HG03045 (cell line): ENCODE measurements around the gene BCAT1.

Experiments used
- ATAC-seq: cut with Tn5 transposase; IDR thresholded peaks from one replicate; pipeline ENCODE4 v1.9.1; 2021; ENCODE audit warnings: mild to moderate bottlenecking, moderate library complexity; ENCODE audit not compliant: unreplicated experiment

The BCAT1 gene, protein sequence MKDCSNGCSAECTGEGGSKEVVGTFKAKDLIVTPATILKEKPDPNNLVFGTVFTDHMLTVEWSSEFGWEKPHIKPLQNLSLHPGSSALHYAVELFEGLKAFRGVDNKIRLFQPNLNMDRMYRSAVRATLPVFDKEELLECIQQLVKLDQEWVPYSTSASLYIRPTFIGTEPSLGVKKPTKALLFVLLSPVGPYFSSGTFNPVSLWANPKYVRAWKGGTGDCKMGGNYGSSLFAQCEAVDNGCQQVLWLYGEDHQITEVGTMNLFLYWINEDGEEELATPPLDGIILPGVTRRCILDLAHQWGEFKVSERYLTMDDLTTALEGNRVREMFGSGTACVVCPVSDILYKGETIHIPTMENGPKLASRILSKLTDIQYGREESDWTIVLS

DNA sequence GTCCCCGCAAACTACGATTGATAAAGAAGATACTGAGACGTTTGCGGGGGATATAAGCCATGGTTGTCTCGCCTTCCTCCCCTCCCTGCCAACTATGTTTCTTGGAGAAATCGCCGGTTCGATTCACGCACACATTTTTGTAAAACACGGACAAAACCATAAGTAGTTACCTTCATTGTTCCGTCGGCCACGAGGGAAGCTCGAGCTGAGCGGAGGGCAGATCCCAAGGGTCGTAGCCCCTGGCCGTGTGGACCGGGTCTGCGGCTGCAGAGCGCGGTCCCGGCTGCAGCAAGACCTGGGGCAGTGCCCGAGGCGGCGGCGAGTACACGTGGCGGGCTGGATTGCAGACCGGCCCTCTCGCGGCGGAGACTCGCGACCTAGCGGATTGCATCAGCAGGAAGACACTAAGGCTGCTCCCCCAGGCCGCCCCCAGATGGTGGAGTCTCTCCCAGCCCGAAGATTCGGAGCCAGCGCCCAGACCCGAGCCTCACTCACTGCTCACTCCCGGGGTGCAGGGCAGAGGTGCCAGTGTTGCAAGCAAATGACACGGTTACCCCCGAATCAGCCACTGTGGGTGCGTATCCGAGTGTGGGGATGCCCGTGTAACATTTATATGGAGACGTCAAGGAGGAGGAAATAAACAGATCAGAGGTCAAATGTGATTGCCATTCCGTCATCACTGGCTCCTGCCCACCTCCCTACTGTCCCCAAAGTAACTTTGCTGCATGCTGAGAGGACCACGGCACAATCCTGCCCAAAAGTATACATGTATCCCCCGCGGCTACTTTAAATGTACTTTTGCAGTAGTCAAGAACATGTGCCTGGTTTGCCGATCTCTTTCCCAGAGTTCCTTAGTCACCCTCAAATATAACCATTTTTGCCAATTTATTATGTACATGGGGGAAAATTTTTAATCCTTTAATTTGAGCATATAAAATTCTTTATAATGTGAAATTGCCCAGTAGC, at the start of gene BCAT1:
Gene BCAT1 (minus strand): TSS at position 345 of the 966 bp plus-strand sequence. CDS start 169 bp downstream, at position 176.
- ATAC-seq, result peak; percentile 53

DNA sequence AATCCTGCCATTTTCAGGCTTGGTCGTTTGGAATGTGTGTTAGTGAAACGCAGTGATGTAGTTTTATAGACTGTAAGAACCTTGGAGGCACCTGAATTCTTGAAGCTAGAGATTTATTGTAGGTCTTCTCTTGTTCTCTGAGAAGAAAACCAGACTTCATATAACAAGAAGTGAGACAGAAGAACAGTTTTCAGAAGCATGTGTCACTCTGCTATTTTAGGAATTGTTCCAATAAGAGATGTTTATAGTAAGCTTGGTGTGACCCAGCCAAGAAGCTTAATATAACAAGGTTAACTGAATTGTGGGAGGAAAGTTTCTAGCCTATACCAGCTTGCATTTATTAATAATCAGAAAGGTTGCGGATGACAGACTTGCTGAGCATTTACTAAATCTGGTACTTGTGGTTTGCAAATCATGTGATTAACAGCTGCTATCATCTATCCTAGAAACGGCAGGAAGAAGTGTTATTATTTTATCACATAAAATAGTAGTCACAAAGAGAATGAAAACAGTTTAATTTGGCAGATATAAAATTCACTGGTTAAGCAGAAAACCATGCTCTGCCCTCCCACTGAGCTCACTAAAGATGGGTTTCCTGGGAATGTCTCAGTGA, 49.2 kb upstream of the BCAT1 start:
- peak; percentile 76 for ATAC-seq

DNA sequence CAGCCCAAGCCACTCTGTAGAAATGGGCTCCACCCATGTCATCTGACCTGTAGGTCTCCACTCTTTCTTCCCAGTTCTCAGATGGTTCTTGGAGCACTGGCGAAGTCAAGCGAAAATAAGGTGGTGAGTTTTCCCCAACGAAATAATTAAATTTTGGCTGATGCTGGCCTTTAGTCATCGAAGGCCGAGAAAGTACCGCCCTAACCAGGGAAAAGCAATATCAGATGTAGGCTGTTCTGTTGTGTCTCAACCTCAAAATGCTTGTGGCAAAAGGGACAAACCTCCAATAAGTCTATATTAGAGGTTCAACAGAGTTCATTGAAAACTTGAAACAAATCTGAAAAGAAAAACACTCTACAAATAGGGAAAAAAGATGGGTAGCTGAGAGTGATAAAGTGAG, 48.6 kb upstream of the BCAT1 start:
- ATAC-seq, result peak; percentile 13

DNA sequence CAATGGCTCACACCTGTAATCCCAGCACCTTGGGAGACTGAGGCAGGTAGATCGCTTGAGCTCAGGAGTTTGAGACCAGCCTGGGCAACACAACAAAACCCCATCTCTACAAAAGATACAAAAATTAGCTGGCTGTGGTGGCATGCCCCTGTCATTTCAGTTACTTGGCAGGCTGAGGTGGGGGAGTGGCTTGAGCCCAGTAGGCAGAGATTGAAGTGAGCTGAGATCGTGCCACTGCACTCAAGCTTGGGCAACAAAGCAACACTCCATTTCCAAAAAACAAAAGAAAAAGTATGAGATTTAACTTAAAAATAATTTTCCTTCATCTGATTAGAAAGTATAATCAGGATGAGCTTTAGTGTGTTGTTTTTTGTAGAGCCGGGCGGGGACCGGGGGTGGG, 47.9 kb upstream of the BCAT1 start:
- no peak for ATAC-seq

DNA sequence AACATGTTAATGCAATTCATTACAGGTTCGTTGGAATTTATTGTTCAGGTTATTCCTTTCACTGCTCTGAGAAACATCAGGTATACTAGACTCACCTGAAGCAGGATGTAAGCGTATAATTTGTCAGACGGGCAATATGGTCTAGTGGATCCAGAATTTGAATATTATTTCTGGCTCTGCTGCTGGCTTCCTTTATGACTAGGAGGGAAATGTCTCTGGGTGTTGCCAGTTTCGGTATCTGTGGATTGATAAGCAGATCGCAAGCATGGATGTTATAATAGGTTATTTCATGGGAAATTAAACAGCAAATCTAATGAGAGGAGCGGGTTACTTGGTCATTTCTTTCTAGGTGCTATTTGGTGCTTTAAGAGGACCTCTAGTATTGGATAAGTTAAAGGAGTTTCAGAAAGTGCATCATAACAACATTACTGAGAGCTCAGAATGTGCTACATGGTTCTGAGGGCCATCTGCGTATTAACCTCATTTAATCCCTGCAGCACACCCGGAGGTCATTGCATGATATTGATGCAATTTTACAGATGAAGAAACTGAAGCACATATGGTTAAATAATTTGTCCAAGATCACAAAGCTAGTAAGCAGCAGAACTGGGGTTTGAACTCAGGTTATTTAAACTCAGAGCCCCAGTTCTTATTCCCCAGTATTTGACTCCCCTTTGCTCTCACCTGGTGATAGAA, 47.3 kb upstream of the BCAT1 start:
- ATAC-seq, result no peak

DNA sequence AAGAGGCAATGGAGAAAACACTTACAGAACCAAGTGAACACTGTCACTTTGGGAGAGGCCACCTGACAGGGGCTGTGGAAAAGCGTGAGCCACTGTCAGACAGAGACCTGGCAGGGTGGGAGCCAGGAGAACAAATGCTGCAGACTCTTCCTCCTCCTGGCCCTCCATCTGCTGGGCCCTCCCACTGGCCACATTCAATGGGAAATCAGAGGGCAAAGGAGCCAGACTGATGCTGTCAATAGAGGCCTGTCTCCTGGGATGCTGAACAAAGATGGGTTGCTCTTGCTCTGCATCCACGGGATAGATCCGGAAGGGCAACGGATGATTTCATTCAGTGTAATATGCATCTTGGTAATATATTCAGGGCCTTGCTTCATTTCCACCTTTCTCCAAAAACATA, 44.9 kb upstream of the BCAT1 start:
- ATAC-seq, result no peak

DNA sequence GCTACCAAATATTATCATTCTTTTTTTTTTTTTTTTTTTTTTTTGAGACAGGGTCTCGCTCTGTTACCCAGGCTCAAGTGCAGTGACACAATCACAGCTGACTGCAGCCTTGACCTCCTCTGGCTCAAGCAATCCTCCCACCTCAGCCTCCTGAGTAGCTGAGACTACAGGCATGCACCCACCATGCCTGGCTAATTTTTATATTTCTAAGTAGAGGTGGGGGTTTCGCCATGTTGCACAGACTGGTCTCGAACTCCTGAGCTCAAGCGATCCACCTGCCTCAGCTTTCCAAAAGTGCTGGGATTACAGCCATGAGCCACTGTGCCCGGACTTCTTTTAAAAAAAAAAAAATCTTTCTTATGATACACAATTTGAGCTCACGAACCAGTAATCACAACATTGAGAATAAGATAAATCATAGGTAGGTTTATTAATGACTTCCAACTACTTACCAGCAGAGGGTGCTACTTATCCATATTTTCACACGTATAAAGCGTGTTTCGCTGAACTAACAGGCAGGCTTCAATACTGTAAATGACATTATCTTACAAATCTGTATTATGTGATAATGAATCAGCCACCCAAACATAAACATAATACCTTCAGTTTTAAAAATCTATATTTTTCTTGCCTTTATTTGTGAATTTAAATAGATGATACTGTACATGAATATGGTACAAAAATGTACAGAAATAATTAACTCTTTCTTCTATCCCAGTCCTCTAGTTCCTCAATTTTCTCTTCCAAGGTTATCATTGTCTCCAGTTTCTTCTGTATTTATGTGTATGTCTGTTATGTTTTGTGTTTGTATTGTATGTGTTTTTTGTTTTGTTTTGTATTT, 42.5 kb upstream of the BCAT1 start:
- no peak for ATAC-seq

DNA sequence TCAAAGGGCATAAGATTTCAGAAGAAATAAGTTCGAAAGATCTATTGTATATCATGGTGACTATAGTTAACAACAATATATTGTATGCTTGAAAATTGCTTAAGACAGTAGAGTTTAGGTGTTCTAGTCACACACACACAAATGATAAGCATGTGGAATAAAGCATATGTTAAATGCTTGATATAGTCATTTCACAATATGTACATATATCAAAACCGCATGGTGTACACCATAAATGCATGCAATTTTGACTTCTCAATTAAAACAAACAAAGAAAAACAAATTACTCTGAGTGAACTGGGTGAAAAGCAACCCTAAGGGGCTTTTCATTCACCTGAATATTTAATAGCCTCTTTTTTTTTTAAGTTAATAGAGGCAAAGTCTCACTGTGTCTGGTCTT, 40.3 kb upstream of the BCAT1 start:
- ATAC-seq, result no peak

DNA sequence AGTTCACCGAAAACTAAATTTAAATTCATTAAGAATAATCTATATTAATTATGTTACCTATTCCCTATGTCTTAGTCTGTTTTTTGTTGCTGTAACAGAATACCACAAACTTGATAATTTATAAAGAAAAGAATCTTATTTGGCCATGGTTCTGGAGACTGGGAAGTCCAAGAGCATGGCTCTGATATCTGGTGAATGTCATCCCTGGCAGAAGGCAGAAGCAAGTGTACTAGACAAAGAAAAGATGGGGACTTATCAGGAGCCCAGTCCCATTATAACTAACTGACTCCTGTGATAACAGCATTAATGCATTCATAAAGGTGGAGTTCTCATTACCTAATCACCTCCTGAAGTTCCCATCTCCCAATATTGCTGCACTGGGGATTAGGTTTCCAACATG, 33.3 kb upstream of the BCAT1 start:
- ATAC-seq, result no peak

DNA sequence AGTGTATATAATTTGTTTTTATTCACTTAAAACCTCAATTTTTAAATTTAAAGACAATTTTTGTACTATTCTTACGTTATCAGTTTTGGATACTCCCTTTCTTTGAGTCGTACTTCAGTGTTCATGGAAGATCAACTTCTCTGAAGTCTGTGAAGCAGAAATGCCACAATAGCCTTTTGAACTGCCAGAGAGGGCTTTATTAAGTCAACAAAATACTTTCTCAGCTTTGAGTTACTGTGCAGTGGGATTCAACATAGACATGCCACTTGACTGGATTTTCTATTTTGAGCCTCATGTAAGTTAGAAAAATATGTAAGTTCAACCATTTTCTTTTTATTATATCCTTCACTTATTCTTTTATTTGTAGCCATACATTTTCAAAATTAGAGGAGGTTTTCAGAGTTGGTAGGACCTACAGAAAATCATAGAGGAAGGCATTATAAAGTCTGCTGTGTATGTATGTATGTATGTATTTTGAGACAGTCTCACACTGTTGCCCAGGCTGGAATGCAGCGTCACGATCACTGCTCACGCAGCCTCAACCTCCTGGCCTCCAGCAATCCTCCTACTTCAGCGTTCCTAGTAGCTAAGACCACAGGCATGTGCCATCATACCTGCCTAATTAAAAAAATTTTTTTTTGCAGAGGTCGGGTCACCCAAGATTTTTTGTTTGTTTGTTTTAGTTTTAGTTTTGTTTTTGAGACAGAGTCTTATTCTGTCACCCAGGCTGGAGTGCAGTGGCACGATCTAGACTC, 31.3 kb upstream of the BCAT1 start:
- no peak for ATAC-seq

DNA sequence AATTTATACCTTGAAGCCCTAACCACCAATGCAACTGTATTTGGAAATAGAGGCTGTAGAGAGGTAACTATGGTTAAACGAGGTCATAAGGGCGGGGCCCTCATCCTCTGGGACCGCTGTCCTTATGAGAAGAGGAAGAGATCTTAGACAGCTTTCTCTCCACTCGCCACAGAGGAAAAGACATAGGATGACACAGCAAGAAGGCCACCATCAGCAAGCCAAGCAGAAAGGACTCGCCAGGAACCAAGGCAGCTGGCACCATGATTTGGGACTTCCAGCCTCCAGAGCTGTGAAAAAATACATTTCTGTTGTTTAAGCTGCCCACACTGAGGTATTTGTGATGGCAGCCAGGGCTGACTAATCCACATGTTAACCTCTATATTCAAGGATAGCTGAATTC, 30.4 kb upstream of the BCAT1 start:
- ATAC-seq, result no peak

DNA sequence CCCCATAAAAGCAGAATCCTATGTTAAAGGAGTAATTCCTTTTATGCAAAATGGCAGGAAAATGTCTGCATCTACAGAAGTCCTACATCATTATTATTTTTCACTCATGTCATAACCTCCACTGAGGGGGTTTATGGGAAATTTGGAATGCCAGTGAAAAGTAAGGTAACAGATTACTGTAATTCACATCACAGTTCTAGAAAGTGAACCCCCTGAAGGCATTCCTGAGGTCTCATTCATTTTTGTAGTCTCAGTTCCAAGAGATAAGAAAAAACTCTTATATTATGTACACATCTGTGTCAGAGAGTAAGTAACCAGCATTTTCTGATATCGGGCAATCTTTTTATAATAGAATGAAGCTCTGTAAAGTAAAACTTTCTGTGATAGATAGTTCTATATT, 28.8 kb upstream of the BCAT1 start:
- no peak for ATAC-seq

DNA sequence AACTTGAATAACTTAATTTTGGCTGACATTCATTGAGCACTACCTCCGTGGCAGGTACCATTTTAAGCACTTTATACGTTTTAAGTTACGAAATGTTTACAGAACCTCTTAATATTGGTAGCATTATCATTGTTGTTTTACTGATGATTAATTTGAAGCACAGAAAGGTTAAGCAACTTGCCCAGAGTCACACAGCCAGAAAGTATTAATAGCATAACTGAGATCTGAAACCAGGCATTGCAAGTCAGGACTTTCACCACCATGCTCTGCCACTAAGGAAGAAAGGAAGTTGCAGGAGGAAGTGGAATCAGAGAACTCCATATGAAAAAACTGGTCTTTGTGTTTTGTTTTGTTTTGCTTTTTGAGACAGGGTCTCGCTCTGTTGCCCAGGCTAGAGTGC, 28.2 kb upstream of the BCAT1 start:
- no peak for ATAC-seq

DNA sequence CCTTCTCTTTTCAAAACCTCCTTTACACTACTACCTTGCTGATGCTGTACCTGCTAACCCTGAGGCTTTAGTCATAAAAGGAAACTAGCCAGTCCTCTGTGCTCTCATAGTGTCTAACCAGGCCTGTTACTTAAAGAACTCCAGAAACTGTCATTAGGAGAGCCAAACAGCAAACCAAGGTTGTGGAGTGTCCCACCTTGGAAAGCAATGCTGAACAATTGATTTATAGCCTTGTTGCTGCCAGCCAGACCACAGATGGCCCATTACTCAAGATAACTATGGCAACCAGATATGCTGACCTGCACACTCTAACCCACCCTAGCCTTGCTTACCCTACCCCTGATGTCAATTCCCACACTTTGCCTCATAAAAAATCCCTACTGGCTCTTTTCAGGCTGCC, 26.5 kb upstream of the BCAT1 start:
- ATAC-seq, result no peak

DNA sequence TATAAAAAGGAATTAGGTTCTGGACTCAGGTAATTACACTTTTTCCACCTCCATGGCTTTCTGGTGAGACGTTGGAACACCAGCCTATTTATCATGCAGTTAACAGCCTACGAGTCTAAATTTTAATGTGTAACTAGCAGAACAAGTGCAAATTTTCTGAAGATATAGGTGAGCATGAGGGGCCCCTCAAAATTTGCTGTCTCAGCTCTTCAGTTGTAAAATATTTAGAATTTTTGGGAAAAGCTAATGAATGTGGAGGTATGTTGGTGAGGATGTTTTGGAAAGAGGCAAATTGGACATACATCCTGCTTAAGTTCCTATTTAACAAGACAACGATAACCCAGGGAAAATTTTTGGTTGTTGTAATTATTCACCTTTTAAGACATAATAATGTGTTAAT, 25.3 kb upstream of the BCAT1 start:
- ATAC-seq, result no peak

DNA sequence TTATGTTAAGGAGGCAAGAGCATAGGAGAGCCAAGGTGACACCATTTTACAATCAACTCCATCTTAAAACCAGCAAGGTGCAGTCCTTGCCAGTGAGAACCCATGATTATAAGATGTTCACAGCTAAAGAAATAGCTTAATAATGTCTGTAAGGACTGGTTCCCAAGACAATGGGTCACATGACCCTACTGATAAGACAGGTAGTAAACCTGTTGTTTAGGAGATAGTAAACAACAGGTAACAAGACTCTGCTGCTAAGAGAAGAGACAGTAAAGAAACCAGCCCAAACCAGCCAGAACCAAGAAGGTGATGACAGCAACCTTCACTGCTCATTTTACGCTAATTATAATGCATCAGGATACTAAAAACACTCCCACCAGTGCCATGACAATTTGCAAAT, 23.2 kb upstream of the BCAT1 start:
- ATAC-seq, result no peak

DNA sequence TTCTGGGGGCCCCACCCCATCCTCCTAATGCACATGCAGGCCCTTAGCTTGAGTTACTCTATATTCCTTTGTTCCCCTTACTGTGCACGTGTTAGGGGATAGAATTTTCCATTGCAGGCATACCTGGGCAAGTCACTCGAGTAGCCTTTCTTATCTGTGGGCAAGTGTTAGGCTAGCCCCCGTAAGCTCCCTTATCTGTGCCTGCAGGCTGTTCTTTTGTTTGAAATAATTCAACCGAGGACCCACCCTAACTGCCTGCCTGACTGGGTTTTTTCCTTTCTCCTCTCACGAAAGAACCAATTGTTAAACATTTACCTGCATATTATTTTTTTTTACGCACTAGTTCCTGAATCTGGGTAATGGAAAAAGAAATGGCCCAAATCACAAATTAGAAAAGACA, 21.3 kb upstream of the BCAT1 start:
- ATAC-seq, result no peak

DNA sequence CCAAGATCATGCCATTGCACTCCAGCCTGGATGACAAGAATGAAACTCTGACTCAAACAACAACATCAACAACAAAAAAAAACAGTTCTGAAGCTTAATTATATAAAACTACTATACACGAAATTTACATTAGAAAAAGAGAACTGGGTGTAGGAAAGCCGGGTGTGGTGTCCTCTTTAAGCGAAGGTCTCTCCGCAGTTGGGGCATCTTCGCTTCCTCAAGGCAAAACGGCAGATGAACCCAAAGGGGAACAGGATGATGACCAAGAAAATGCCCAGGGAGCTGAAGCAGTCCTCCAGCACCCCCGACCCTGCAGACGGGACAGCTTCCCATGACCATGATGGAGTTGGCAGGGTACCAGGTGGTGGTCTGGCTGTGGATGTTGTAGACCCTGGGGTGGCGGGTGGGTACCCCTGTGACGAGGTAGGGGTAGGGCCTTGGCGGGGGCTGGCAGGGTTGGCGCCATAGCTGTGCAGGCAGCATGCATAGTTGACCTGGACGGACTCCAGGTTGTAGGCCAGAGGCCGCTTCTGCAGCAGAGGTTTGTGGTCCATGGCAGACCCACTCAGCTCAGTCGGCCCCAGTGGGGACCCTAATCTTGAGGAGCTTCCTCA, 18.2 kb upstream of the BCAT1 start:
- ATAC-seq, result no peak

DNA sequence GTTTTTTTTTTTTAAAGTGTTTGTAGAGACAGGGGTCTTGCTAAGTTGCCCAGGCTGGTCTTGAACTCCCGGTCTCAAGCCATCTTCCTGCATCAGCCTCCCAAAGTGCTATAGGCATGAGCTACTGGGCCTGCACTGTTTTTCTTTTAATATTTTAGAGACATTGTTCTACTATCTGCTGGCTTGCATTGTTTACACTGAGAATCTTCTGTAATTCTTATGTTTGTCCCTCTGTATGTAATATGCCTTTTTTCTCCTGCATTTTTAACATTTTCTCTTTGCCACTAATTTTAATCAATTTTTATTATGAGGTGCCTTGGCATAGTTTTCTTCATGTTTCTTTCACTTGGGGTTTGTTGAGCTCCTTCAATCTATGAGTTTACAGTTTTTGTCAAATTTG, 15.4 kb upstream of the BCAT1 start:
- ATAC-seq, result no peak
